ENCODE measurements around the gene TFAP2B.

Gene TFAP2B

GRCh38 chr6:50849796-50850180, 31.1 kb downstream of the TFAP2B start:
- Mint-ChIP-seq H3K4me1 (ENCODE audit: low read depth) (no peaks in the 10 kb centered on the region), H3K4me3 (no peak overlapping the region), H3K27me3 (peaks cover 54% of the 10 kb centered on the region), H3K36me3 (peaks cover 2% of the 10 kb centered on the region), H3K27ac (peak overlapping the region; percentile 23), H3K9me3 (ENCODE audit: low read depth) (no peaks in the 10 kb centered on the region)

- Mint-ChIP-seq H3K9me3 (ENCODE audit: low read depth) (no peaks in the 10 kb centered on the region), H3K27ac (peak overlapping the region; percentile 23), H3K36me3 (peaks cover 2% of the 10 kb centered on the region), H3K27me3 (peaks cover 50% of the 10 kb centered on the region), H3K4me3 (no peak overlapping the region), H3K4me1 (ENCODE audit: low read depth) (no peaks in the 10 kb centered on the region)
These were observed 31.8 kb downstream of the TFAP2B start for GRCh38 chr6:50850223-50851048.

- Mint-ChIP-seq H3K4me3 (no peak overlapping the region), H3K9me3 (ENCODE audit: low read depth) (no peaks in the 10 kb centered on the region), H3K36me3 (peaks cover 2% of the 10 kb centered on the region), H3K27me3 (peaks cover 49% of the 10 kb centered on the region), H3K27ac (no peak overlapping the region), H3K4me1 (ENCODE audit: low read depth) (no peaks in the 10 kb centered on the region)
These were observed 32.6 kb downstream of the TFAP2B start for GRCh38 chr6:50851049-50851845.

- H3K27me3 Mint-ChIP-seq = peaks cover 25% of the 10 kb centered on the region
These were observed 35.3 kb downstream of the TFAP2B start for GRCh38 chr6:50853939-50854338.

GRCh38 chr6:50861692-50862091, 43.0 kb downstream of the TFAP2B start:
- no peak overlapping the region for H3K27ac Mint-ChIP-seq
- H3K27me3 Mint-ChIP-seq = no peaks in the 10 kb centered on the region
- H3K9me3 Mint-ChIP-seq (ENCODE audit: low read depth) = no peaks in the 10 kb centered on the region
- H3K36me3 Mint-ChIP-seq = no peaks in the 10 kb centered on the region
- no peaks in the 10 kb centered on the region for H3K4me1 Mint-ChIP-seq (ENCODE audit: low read depth)
- H3K4me3 Mint-ChIP-seq = no peak overlapping the region

More at GRCh38 chr6:50853939-50854338, 35.3 kb downstream of the TFAP2B start:
- no peaks in the 10 kb centered on the region for H3K4me1 Mint-ChIP-seq (ENCODE audit: low read depth)
- H3K27ac Mint-ChIP-seq = no peak overlapping the region
- H3K36me3 Mint-ChIP-seq = no peaks in the 10 kb centered on the region
- H3K4me3 Mint-ChIP-seq = no peak overlapping the region
- no peaks in the 10 kb centered on the region for H3K9me3 Mint-ChIP-seq (ENCODE audit: low read depth)

GRCh38 chr6:50862176-50862575, 43.5 kb downstream of the TFAP2B start:
- Mint-ChIP-seq H3K9me3 (ENCODE audit: low read depth) (no peaks in the 10 kb centered on the region), H3K27me3 (no peaks in the 10 kb centered on the region), H3K27ac (no peak overlapping the region), H3K36me3 (no peaks in the 10 kb centered on the region), H3K4me3 (no peak overlapping the region), H3K4me1 (ENCODE audit: low read depth) (no peaks in the 10 kb centered on the region)

- Mint-ChIP-seq H3K36me3 (no peaks in the 10 kb centered on the region), H3K9me3 (ENCODE audit: low read depth) (no peaks in the 10 kb centered on the region), H3K4me3 (no peak overlapping the region), H3K27me3 (no peaks in the 10 kb centered on the region), H3K4me1 (ENCODE audit: low read depth) (no peaks in the 10 kb centered on the region), H3K27ac (no peak overlapping the region)
These were observed 45.9 kb downstream of the TFAP2B start for GRCh38 chr6:50864601-50865000.

- Mint-ChIP-seq H3K27ac (no peak overlapping the region), H3K4me3 (no peak overlapping the region), H3K4me1 (ENCODE audit: low read depth) (no peaks in the 10 kb centered on the region), H3K27me3 (no peaks in the 10 kb centered on the region), H3K9me3 (ENCODE audit: low read depth) (no peaks in the 10 kb centered on the region), H3K36me3 (no peaks in the 10 kb centered on the region)
These were observed 49.8 kb downstream of the TFAP2B start for GRCh38 chr6:50868466-50868865.

GRCh38 chr6:50873167-50873566, 54.5 kb downstream of the TFAP2B start:
- H3K36me3 Mint-ChIP-seq = no peaks in the 10 kb centered on the region
- H3K27me3 Mint-ChIP-seq = no peaks in the 10 kb centered on the region
- no peak overlapping the region for H3K27ac Mint-ChIP-seq
- no peaks in the 10 kb centered on the region for H3K9me3 Mint-ChIP-seq (ENCODE audit: low read depth)
- H3K4me3 Mint-ChIP-seq = no peak overlapping the region
- H3K4me1 Mint-ChIP-seq (ENCODE audit: low read depth) = no peaks in the 10 kb centered on the region

GRCh38 chr6:50884364-50884763, 65.7 kb downstream of the TFAP2B start:
- Mint-ChIP-seq H3K9me3 (ENCODE audit: low read depth) (no peaks in the 10 kb centered on the region), H3K4me1 (ENCODE audit: low read depth) (no peaks in the 10 kb centered on the region), H3K27me3 (peaks cover 2% of the 10 kb centered on the region), H3K36me3 (no peaks in the 10 kb centered on the region), H3K4me3 (no peak overlapping the region), H3K27ac (no peak overlapping the region)

- no peak overlapping the region for H3K4me3 Mint-ChIP-seq
- peaks cover 2% of the 10 kb centered on the region for H3K27me3 Mint-ChIP-seq
- H3K9me3 Mint-ChIP-seq (ENCODE audit: low read depth) = no peaks in the 10 kb centered on the region
- H3K36me3 Mint-ChIP-seq = no peaks in the 10 kb centered on the region
- H3K27ac Mint-ChIP-seq = no peak overlapping the region
- no peaks in the 10 kb centered on the region for H3K4me1 Mint-ChIP-seq (ENCODE audit: low read depth)
These were observed 68.4 kb downstream of the TFAP2B start for GRCh38 chr6:50887112-50887511.

GRCh38 chr6:50889497-50889896, 70.8 kb downstream of the TFAP2B start:
- H3K36me3 Mint-ChIP-seq = no peaks in the 10 kb centered on the region
- H3K4me3 Mint-ChIP-seq = no peak overlapping the region
- no peaks in the 10 kb centered on the region for H3K27me3 Mint-ChIP-seq
- no peak overlapping the region for H3K27ac Mint-ChIP-seq
- H3K9me3 Mint-ChIP-seq (ENCODE audit: low read depth) = no peaks in the 10 kb centered on the region
- H3K4me1 Mint-ChIP-seq (ENCODE audit: low read depth) = no peaks in the 10 kb centered on the region

- Mint-ChIP-seq H3K4me1 (ENCODE audit: low read depth) (no peaks in the 10 kb centered on the region), H3K27ac (no peak overlapping the region), H3K4me3 (no peak overlapping the region), H3K36me3 (no peaks in the 10 kb centered on the region), H3K9me3 (ENCODE audit: low read depth) (peaks cover 2% of the 10 kb centered on the region), H3K27me3 (no peaks in the 10 kb centered on the region)
These were observed 71.3 kb downstream of the TFAP2B start for GRCh38 chr6:50889935-50890334.

GRCh38 chr6:50890579-50890978, 71.9 kb downstream of the TFAP2B start:
- no peaks in the 10 kb centered on the region for H3K4me1 Mint-ChIP-seq (ENCODE audit: low read depth)
- H3K27me3 Mint-ChIP-seq = no peaks in the 10 kb centered on the region
- H3K4me3 Mint-ChIP-seq = no peak overlapping the region
- H3K36me3 Mint-ChIP-seq = no peaks in the 10 kb centered on the region
- H3K27ac Mint-ChIP-seq = no peak overlapping the region
- H3K9me3 Mint-ChIP-seq (ENCODE audit: low read depth) = peaks cover 5% of the 10 kb centered on the region

GRCh38 chr6:50891290-50891689, 72.6 kb downstream of the TFAP2B start:
- no peaks in the 10 kb centered on the region for H3K27me3 Mint-ChIP-seq
- no peak overlapping the region for H3K27ac Mint-ChIP-seq
- no peak overlapping the region for H3K4me3 Mint-ChIP-seq
- no peaks in the 10 kb centered on the region for H3K4me1 Mint-ChIP-seq (ENCODE audit: low read depth)
- H3K36me3 Mint-ChIP-seq = no peaks in the 10 kb centered on the region
- peaks cover 5% of the 10 kb centered on the region for H3K9me3 Mint-ChIP-seq (ENCODE audit: low read depth)

Data from activated naive CD8-positive, alpha-beta T cell (primary cell).